HG03175 (cell line): ENCODE data around the gene EML1.
"Not testable (repeated sequence)": the region's sequence is repeated elsewhere in the genome, so short reads cannot be mapped to it uniquely, and the experiment has no call there.

Experiments used
- ATAC-seq: cut with Tn5 transposase; IDR thresholded peaks from one replicate; pipeline ENCODE4 v1.9.1; 2021; ENCODE audit warnings: mild to moderate bottlenecking, moderate library complexity; ENCODE audit not compliant: unreplicated experiment

The EML1 gene

DNA sequence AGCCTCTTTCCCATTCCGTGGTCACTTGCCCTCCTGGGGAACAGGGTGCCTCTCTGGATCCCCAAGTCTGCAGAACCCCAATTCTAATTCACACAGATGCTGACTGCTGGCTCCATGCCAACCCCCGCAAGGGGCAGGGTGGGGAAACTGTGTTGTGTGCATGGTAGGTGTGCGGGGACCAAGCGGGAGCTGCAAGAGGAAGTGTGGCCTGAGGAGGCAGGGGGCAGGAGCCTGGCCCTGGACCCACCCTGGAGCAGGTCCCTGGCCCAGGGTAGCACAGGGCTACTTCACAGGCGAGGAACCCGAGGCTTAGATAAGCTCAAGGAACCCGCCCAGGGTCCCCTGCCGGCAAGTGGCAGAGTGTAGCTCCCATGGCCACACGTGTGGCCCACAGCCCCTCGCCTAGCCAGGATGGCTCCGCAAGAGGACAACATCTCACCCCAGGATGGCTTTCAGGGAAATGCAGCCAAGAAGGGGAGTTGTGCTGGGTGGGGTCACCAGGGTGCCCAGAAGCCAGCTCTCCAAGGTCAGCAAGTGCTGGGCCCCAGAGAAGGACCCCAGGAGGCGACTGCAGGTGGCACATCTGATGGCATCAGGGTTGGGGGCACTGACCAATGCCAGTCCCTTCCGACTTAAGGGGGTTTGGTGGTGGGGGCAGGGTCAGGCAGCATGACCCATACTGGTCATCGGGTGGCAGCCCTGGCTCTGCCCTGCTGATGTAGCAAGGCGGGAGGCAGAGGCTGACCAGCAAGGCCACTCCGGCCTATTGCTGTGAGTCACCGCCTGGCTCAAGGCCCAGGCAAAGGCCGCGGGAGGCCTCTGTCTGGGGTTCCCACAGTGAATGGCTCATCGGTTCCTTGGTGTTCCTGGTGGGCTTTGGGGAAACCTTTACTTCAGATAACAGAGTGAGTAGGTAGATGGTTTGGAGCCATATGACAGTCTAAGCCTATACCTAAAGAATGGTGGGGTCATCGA is 37.3 kb upstream of the EML1 start:
- no peak for ATAC-seq

DNA sequence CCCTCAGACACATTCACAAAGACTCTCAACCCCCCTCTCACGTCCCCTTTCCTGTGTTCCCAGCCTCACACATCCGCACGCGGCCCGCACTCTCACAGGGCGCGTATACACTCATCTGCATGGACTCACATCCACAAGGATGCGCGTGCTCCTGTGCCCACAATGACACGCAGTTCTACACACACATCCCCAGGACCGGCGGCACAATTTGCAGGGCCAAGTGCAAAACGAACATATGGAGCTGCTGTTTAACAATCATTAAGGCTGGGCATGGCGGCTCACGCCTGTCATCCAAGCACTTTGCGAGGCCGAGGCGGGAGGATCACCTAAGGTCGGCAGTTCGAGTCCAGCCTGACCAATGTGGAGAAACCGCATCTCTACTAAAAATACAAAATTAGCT is 36.4 kb upstream of the EML1 start:
- ATAC-seq, result no peak

DNA sequence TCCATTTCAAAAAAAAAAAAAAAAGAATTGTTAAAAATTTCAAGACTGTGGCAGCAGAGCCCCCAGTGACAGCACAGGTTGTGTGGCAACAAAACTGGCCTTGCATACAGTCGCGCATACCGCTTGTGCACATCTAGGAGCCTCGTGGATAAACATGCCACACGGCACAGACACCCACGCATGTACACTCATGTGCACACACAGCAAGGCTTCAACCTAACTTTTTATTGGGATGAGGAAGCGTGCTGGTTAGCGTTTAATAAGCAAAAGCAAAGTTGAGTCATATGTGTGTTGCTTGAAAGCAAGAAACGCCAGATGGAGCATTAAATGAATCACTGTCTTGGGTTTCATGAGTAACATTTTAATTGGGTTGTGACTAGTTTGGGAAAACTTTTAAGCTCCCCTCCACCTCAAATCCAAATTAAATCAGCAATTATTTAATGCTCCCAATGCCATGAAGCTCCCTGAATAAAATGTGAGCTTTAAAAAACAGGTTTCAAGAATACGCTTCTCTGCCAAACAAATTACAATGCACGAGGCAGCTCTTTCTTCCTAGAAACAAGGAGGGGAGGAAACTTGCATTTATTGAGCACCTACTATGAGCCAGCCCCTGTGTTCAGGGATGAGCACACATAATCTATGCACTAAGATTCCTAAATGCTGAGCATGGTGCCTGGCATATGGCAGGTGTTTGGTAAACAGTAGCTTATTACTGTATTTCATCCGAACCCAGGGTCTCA is 35.7 kb upstream of the EML1 start:
- no peak for ATAC-seq

DNA sequence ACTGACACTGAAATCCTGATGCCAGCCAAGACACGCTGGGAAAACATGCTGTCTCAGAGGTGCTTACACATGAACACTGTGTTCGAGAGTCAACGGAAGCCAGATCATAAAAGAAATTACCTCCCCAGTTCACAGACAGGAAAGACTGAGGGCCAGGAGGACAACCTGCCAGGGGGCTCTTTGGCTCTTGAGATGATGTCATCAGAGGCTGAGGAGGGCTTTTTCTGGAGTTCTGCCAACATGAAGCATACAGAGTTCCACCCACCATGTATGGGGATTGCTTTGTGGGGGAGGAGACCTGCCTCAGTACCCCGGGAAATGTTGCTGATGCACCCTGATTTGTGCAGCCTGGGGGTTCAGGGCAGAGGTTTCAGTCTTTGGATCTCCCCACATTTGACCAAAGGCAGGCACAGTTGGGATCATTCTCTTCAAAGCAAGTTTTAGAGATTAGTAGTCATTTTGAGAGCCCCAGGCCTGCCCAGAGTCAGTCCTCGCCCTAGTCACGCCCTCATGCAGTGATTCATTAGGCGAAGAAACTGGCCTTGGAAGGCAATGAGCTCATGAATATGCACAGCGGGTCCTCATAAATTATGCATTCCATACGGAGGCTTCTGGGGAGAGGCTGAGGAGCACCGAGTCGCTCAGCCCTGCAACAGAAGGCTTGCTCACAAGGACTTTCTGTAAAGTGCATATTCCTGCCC is 34.9 kb upstream of the EML1 start:
- ATAC-seq, result no peak

DNA sequence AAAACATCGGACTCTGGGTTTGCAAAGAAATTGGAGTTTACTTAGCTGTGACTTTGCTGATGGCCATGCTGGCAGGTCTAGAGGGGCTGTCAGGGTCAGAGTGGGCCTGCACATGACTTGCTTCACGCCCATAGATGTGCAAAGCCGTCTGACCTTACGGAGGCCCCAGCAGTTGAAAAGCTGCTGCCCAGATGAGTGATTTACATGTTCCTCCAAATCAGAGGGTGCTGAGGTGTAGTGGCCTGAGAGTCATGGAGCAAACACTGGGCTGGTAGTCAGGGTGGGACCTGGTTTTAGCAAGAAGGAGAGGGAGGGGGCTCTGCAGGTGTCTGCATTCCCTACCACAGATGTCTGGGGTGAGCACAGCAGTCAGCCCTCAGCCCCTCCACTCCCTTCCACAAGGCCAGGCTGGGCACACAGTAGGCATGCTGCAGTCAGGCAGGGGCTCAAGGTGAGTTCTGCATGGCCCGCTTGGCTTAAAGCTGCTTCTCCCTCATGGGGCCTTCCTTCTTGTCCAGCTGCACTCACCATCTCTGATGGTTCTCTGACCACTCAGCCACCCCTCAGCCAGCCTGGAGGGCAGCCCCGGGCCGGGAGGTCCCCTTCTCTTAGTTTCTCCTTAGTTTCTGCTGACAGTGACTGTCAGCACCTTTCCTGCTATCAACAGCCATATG is 34.2 kb upstream of the EML1 start:
- no peak for ATAC-seq

DNA sequence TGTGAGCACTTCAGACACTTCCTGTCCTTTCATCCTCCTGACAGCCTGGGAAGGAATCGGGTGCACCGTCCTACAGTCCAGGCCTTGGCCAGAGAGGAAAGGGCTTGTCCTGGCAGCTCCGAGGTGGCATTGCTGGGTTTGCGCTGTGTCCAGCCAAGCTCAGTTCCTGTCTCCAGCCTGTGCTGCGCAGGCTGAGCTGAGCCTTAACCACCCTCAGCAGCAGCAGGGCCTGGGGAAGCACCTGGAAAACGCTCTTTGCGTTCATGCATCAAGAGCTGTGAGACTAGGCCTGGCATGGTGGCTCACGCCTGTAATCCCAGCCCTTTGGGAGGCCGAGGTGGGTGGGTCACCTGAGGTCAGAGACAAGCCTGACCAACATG is 33.7 kb upstream of the EML1 start:
- ATAC-seq, result no peak

DNA sequence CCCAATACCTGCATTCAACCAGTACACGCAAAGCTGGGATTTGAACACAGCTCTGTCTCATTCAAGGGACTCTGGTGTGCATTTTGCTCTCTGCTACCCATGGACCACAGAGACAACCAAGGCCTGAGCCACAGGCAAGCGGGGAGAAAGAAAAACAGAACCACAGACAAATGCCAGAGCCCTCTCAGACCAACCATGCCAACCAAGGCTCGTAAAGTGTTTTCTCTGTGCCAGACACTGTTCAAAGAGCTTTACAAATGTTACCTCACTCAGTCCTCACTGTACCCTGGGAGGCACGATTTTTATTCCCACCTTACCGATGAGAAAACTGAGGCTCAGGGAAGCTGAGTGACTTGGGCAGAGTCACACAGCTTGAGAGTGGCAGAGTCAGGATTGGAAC is 32.4 kb upstream of the EML1 start:
- no peak for ATAC-seq

DNA sequence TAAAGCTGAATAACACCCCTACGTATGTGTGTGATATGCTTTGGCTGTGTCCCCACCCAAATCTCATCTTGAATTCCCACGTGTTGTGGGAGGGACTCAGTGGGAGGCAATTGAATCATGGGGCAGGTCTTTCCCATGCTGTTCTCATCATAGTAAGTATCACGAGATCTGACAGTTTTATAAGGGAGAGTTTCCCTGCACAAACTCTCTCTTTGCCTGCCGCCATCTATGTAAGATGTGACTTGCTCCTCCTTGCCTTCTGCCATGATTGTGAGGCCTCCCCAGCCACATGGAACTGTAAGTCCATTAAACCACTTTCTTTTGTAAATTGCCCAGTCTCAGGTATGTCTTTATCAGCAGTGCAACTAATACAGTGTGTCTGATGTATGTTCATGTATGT is 30.3 kb upstream of the EML1 start:
- not testable (repeated sequence) for ATAC-seq

DNA sequence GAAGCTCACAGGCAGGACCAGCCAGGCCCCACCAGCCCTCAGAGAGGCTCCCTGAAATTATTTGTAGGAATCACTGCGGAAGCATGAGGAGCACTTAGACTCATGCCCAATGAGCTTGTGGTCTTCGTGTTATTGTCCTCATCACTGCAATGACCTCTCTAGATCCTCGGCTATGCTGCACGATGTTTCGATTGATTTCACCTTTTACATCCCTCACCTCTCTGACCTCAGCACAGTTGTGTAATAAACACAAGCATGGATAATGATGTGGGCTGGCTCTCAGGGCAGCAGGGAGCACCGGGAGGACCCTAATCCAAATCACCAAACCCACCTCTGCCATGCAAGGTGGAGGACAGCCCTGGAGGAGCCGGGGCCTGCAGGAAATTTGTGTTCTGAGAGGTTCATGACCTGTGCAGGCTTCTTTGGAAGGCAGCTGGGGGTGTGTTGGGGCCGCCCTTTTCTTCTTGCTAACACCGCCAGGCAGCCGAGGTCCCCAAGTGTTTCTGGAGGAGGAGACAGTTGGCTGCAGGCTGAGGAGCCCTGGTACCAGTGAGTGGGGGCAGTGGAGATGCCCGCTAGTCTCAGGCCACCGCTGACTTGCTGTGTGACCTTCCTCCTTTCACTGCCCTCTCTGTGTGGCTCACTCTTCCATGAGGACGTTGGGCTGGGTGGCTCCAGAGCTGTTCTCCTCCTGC is 29.5 kb upstream of the EML1 start:
- ATAC-seq, result no peak

DNA sequence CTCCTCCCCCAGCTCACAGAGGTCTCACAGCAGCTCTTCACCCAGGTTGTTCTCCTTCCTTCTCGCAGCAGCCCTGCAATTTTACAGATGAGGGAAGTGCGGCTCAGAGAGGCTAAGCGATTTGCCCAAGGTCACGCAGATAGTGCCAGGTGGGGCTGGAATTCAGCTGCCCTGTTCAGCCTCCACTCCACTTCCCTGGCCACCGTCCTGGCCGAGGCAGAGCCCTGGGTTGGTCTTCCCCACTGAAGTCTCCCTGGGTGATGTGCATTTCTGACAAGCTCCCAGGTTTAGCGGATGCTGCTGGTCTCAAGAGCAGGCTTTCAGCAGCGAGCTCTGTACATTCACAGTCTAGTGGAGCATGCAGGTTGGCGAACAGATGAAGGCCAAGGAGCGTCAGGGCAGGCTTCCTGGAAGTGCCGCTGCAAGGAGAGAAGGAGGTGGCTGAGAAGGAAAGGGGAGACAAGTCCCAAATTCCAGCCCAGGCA is 28.9 kb upstream of the EML1 start:
- ATAC-seq, result no peak

DNA sequence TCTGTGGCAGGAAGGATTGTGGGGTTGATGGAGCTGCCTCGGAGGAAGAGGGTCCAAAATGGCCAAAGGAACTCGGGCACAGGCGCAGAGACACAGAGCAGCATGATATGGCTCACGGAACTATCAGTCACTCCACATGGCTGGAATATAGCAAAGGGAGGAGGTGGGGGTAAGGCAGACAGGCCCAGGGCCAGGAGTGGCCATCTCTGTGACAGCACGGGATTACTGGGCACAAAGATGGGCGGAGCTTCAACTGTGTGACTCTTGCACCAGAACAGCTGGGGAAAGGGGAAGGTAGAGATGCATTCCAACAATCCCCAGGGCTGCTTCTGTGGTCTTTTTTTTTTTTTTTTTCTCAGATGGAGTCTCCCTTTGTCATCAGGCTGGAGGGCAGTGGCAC is 24.8 kb upstream of the EML1 start:
- ATAC-seq, result no peak

DNA sequence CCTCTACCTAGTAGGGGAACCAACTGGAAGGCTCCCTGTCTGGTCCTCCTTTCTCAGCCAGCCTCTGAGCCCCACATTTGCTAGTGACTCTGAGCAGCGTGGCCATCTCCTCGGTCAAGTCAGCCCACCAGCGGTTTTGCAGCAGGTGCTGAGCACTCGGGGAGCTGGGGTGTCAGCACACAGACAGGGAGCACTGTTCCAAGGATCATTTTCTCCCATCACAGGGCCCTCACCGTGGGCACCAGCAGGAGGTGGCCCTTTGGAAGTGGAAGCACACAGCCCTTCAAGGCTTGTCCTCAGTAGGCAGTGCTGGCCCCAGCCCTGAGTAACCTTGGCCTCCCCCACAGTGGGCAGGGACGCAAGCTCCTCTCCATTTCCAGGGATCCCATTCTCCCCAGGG is 24.1 kb upstream of the EML1 start:
- no peak for ATAC-seq

DNA sequence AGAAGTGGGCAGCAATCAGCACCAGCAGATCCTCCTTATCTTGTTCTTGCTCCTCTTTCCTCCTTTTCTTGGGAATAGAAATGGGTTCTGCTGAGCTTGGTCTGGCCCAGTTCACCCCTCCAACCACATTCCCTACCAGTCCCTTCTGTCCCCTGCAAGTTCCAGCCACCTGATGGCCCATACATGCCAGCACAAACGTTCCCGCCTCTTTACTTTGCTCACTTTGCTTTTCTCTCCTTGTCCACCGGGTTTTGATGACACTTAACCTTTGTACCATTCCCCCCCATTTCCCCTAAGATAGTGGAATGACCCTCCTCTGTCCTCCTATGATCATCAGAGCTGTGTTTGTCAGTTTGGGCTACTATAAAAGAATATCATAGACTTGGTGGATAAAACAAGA is 23.4 kb upstream of the EML1 start:
- no peak for ATAC-seq

DNA sequence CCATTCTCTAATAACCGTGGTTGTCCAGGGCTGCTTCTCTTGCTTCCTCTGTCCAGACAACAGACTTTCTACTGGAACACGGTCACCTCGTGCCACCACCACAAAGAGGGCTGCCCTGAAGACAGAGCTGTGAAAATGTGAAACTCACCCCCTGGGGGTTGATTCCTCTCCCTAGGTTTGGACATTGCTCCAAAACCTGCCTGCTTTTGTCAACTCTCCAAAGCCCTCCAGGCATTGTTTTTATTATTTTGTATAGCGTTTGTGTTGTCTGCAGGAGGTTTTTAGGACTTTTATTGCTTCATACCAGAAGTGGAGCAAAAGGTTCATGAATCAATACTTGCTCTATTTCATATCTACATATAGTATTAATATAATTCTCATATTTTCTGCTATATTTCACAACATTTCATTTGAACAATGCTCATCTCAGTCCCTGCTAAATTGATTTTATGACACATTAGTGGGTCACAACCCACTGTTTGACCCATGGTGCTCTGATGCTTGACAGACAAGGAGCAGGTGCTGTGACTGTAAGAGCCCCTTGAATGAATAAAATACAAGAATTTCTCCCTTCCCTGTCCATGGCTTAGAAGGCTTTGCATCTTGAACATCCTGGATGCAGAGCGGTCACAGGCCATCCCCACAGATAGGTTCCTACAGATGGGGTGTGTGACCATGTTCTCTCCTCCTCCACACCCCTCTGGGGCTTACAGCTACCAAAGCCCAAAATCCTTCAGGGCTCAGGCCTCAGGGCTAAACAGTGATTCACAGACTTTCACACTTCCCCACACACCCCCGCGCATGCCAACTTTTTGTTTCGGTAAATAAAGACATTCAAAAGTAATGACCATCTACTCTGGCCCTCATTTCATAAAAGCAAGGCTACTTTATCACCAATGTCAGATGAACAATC is 20.6 kb upstream of the EML1 start:
- ATAC-seq, result no peak

DNA sequence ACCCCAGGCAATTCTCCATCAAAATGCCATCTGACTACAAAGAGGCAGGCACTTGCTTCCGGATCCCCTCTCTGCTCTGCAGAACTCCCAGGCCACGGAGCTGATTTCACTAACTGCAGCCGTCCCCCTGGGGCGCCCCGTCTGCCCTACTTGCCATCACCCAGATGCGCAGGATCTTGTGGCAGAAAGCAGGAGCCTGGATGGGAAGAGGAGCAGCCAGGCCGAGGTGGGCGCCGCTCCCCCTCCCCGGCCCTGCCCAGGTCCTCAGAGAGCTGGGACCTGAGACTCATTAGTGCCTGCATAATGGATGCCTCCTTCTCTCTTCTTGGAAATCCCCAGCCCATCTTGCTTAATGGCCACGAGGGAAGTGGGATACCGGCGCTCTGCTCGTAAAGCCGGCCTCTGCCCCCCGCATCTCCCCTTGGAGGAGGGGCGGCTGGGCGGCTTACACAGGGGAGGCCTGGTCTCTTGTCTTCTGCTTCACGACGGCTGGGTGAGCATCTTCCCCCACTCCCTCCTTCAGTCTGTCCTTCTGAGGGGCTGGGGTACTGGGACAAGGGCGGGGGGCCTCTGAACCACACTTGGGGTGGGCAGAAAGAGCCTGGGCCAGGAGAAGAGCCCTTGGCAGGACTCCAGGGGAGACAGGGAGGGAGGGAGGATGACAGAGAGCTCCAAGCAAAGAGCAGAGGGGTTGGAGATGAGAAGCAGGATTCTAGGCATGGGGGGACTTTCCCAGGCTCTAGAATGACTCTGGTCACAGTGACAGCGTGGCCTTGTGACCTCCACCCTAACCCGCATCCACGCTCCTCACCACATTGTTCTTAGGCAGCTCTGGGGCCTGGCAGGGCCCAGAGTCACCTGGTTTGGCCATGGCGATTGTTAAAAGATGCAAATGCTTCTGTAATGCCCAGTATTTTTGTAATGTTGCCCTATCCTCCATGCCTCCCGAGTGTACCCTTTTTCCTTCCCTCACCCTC is 19.4 kb upstream of the EML1 start:
- no peak for ATAC-seq

DNA sequence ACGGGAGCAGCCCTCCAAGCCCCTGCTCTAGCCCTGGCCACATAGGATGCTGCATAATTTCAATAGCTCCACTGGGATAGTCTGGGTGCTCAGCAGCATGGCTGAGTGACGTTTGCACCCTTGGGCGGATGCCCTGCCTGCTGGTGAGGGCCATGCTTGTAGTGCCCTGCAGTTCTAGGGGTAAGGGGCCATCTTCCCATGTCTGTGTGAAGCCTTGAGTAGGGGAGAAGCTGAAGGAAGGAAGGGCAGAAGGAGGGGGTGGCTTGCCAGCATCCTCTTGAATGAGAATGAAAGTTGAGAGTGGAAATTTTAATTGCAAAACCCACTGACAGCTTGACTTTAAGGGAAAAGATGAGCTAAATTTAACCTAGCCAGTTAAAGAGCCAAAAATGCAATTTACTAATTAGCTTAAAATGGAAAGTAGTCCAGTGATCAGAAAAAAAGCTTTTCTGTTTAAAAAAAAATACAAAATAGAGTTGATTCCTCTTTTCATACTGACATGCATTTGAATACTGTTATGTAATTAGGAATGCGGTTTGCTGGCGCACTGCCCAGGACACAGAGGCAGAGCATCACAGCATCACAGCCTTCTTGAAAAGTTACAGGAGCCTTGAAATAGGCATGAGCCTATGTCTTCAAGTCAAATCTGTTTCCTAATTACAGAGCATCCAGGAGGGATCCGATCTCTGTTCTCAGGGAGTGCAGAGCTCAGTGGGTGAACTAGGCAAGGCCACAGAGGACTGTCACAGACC is 18.5 kb upstream of the EML1 start:
- no peak for ATAC-seq

DNA sequence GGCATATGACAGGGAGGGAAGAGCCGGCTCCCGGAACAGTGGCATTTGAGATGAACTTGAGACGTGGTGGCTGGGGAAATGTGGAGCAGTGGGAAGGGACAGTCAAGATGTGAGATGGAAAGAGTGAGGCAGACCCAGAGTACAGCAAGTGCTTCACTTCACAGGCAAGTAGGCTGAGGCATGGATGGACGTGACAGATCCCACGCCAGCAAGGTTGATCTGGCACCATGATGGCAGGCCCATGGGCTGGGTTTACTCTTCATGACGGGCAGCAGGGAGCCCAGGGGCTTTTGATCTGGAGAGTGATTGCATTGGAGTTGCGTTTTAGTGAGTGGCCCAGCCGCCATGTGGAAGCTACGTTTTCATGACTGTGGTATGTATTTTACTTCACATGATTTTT is 17.9 kb upstream of the EML1 start:
- ATAC-seq, result no peak
